ENCODE results near the gene RAD23A.
A peak's percentile ranks its signal among the peaks of the same experiment; 100 is the strongest.

The RAD23A gene

DNA sequence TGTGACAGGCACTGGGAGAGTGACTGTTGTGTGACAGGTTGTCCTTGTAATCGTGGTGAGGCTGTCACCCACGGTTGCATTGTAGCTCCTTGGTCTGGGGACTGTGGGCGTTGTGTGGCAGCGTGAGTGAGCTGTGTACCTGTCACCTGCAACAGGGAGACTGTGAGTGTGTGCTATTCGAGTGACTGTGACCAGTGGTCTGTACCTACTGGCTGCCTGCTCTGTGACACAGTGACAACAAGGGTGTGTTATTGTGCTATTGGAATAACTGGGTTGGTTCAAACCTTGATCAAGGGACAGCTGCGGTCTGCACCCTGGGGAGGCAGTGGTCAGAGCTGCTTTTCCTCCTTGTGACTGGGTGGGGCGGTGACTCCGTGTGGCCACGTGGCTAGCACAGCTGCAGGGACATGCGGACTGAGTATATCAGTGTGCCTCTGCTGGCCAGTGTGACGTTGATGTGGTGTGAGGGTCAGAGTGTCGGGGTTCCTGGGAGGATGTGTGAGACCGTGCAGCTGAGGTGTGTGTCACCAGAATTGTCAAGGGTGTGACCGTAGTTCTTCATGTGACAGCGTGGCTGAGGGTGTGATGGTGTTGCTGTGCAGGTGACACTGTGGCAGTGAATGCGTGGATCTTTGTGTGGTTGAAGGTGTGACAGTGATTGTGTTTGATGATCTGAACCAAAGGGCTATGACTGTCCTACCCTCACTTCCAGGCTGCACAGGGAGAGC lies 39.6 kb downstream of the RAD23A start:
- DNase-seq = peak; percentile 41

DNA sequence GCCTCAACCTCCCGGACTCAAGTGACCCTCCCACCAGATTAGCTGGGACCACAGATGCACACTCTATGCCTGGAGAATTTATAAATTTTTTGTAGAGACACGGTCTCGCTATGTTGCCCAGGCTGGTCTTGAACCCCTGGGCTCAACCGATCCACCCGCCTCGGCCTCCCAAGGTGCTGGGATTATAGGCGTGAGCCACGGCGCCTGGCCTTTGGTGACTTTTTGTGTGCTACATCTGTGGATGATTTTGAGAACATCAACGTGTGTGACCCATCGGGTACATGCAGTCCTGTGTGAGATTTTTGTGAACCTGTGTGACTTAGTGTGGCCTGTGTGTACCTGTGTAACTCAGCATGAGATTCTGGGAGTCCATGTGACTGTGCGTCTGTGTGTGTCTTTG lies 41.1 kb downstream of the RAD23A start:
- no peak for DNase-seq

DNA sequence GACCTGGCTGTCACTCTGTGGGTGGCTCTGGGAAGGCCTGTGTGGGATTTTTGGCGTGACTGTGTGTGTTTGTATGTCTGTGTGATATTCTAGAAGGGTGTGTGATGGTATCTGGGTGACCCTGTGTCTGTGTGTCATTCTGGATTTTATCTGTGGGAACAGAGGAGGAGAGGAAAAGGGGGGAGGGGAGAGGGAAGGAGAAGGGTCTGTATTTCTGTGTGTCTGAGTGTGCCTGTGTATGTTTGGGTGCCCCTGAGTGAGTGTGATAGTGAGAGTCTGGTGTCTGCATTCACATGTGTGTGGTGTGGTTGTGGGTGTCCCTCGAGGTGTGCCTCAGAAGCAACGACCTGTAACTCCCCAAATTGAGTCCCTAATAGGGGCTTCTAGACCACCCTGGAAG lies 41.5 kb downstream of the RAD23A start:
- DNase-seq = no peak

DNA sequence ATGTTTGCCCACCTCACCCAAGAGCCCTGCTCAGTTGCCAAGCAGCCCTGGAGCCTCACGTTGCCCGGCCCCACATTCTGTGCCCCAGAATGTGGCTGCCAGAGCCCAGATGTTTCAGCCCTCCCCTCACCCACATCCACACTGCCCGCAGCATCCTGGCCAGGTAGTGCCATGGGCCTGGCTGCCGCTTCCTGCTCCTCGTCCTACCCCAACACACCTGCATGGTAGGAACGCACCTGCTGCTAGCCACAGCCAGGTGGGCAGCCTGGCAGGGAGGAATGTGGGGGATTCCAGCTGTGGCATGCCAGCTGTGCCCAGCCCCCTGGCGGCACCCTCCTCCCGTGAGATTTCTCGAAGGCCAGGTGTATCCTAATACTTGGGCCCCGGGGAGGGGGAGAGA lies 42.1 kb downstream of the RAD23A start:
- DNase-seq = no peak

- no peak for DNase-seq
Observed at GRCh38 chr19:12990431-12990830, 44.8 kb downstream of the RAD23A start.

DNA sequence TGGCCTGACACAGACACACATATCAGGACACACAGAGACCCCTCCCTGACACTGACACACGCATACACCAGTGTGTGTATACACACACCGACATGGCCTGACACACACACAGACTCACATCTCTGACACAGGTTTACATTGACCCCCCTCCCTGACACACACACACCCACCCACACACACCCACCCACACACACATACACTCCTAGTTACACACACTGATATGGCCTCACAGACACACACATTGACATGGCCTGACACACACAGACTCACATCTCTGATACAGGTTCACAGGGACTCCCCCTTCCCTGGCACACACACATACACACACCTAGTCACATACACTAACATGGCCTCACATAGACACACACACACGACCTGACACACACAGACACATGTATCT lies 45.2 kb downstream of the RAD23A start:
- no peak for DNase-seq

- no peak for DNase-seq
Observed at GRCh38 chr19:12991296-12991695, 45.6 kb downstream of the RAD23A start.

GRCh38 chr19:12992729-12993128 lies 47.1 kb downstream of the RAD23A start:
- no peak for DNase-seq

GRCh38 chr19:12993562-12993961 lies 47.9 kb downstream of the RAD23A start:
- no peak for DNase-seq

GRCh38 chr19:12994701-12995595 lies 49.3 kb downstream of the RAD23A start, which contains the start of gene NFIX:
Gene NFIX (plus strand): TSS chr19:12995475. CDS start chr19:12995838, 363 bp downstream.
- DNase-seq = no peak

DNA sequence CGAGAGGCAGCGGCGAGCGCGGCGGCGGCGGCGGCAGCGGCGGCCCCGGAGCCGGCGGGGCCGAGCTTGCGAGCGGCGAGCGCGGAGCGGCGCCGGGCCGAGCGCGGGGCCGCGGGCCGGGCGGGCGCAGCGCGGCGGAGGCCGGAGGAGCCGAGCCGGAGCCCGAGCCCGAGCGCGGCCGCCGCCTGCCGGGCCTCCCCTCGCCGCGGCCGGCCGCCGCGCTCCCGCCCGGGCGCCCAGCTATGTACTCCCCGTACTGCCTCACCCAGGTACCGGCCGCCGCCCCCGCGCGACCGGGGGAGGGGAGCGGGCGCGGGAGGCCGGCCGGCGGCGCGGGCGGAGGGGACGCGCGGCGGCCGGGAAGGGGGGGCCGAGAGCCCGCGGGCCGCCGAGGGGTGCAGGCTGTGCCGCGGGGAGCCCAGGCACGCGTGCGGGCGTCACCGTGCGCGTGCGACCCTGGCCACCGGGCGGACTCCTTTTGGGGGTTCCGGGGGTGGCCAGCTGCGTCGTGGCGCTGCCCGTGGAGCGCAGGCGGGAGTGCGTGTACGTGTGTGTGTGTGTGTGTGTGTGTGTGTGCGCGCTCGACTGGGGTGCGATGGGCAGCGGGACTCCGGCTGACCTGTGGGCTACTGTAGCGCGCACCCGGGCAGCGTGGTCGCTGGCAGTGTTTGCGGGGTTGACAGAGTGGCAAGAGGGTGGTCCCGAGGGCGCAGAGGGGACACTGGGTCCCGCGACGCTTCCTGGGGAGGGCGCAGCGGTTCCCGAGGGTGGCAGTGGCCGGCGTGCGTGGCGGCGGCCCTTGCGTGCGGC lies 50.1 kb downstream of the RAD23A start:
- no peak for DNase-seq

DNA sequence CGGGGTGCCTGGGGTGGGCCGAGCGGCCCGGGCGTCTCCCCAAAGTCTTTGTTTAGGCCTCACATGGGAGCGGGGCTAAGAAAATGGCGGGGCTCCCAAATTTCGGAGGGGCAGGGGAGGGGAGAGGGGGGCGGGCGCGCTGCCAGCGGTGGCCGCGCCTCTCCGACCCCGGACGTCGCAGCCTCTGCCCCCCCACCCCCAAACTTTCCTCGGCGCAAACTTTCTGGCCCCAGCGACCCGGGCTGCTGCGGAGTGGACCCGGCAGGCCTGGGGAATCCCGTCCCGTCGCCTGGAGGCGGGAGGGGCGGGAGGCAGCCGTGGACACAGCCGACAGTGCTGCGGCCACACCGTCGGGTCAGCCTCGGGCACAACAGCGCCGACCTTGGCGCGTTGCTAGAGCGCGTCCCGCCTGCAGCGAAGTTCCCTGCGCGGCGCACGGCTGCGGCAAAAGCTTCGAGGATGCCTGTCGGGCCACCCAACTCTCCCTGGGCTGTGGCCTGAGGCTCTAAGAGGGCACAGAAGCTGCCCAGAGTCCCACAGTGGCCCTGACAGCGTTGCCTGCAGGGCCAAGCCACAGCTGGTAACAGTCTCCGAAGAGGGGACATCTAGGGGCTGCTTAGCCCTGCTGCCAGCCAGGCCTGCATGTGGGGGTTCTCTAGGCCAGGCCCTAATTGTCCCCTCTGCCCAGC lies 50.9 kb downstream of the RAD23A start:
- DNase-seq = no peak

- DNase-seq = no peak
Observed at GRCh38 chr19:12997179-12997966, 51.7 kb downstream of the RAD23A start.

DNA sequence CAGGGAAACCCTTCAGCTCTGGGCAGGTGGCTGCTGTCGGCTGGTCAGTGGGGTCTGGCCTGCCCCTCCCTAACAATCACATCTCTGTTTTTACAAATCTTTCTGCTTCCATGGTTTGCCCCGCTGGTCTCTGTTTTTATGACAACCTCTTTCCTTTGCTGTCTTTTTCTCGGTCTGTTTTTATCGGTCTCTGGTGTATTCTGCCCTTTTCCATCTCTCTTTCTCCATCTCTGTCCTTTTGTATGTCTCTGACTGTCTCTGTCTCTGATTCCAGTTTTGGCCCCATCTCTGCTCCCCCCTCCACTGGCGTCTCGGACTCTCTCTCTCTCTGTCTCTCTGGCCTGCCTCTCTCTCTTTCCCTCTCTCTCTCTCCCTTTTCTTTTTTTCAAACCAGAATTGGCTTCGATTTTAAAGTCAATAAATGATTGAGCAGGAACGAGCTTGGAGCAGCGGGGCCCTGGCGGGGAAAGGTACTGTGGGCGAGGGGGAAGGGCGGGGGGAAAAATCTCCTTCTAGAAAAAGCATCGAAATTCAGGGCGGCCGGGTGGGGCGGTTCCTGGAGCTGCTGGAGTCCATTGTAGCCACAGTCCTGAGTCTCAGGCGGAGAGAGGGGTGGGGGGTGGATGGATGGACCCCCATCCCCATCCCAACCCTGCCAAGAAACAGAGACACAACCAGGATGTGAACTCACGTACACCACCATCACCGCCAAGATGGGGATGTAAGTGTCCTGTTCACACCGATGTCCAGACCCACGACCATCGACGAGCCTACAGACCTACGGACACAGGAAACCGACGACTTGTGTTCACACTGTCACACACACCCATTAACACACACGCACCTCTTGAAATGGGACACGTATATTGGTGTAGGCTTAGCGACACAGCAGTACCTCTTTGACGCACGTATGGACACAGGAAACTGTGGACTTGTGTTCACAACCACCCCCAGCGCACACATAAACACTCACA lies 52.6 kb downstream of the RAD23A start:
- DNase-seq = no peak

DNA sequence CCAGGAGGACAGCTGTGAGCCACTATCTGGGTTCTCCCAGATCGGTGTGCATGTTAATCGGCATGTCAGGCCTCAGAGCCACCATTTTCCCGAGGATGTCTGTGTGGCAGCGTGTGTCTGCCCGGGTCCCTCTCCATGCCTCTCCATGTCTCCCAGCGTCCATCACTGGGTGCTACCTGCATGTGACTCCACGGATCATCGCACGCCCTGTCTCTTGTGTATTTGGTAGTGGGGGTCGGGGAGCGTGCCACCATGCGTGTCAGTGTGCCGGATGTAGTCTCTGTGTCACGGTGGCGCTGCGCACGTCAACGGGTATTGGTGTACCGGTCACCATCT lies 55.5 kb downstream of the RAD23A start:
- no peak for DNase-seq

GRCh38 chr19:13001502-13002165 lies 56.0 kb downstream of the RAD23A start:
- no peak for DNase-seq

GRCh38 chr19:13002166-13002898 lies 56.7 kb downstream of the RAD23A start:
- no peak for DNase-seq

DNA sequence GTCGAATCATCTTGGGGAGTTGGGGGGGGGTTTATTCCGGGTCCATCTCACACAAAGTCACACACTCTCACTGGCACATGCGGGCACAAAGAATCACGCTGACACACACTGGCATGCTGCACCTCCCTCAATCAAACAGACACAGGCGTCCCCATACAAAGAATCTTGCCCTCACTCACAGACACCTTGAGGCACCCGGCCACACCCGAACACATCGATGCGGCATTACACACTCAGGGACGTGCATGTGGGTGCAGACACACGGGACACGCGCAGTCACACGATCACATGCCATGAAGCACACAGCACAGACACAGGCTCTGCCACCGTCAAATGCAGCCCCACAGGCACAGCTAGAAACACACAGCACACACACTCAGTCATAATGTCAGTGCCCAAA lies 57.4 kb downstream of the RAD23A start:
- DNase-seq = no peak
